ENCODE data around the gene HEATR9. TPM values are rescaled to one million over a fixed set of nuclear protein-coding genes. Genes with fewer than 3 reads are reported as not detected.

Gene HEATR9
- polyA plus RNA-seq, 4 donors: 0.01 TPM; not detected in 3

DNA sequence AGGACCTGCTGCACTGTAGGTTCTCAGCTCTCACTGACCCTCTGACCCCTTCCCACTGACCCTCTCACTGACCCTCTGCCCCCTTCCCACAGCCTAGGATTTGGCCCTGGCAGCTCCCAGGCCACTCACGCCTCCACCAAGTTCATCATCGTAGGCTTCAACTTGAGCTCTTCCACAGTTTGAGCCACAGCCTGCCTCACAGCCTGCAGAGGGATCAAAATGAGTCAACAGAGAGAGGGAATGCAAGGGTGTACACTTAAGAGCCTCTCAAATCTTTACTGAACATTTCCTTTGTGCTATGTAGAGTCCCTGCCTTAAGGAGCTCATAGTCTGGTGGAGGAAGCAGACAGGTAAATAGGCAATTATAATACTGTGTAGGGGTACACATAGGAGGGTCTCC lies 12.1 kb downstream of the HEATR9 start:
- no peak overlapping the region for H3K27ac ChIP-seq (ENCODE audit: low read depth in 1 of 3, low read length in 2 of 3)
- no peaks in the 10 kb centered on the region for H3K27me3 ChIP-seq (ENCODE audit: control insufficient read depth in 3 of 3, insufficient read depth in 3 of 3, low read length in 3 of 3)
- H3K4me3 ChIP-seq (ENCODE audit: low read depth in 1 of 3, low read length in 3 of 3): no peak overlapping the region
- DNase-seq: no peak
- H3K36me3 ChIP-seq (ENCODE audit: control insufficient read depth in 3 of 3, insufficient read depth in 2 of 3, low read depth in 1 of 3, low read length in 3 of 3): peaks cover 0 to 5% (median 0%) of the 10 kb centered on the region in 3 donors
- FAIRE-seq: no peak
- 86 to 98% (median 92%) methylated on average over 2 of the region's 2 CpGs for WGBS, 3 donors
- no peaks in the 10 kb centered on the region for H3K9me3 ChIP-seq (ENCODE audit: control insufficient read depth in 2 of 2, insufficient read depth in 1 of 2, low read depth in 1 of 2, low read length in 1 of 2)
- H3K4me1 ChIP-seq (ENCODE audit: control insufficient read depth in 3 of 3, insufficient read depth in 2 of 3, low read depth in 1 of 3, low read length in 2 of 3): no peaks in the 10 kb centered on the region

DNA sequence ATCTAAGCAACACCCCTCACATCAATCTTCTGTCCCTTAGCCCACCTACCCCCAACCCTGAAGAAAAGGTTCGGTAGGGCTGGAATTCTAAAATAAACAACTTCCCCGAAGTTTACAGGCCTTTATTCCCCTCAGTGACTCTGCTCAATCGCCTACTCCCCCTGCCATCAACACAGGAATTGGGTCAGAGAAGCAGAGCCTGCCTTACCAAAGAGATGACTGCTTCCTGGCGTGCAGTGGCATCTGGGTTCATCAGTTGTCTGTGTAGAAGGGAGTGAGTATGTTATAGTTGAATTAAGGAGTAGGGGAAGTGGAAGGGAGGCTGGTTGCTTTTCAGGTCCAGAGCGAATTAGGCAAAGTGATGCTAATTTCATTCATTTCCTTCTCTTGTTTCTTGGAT lies 12.7 kb downstream of the HEATR9 start:
- Histone ChIP-seq H3K9me3 (ENCODE audit: control insufficient read depth in 2 of 2, insufficient read depth in 1 of 2, low read depth in 1 of 2, low read length in 1 of 2) (no peaks in the 10 kb centered on the region), H3K27ac (ENCODE audit: low read depth in 1 of 3, low read length in 2 of 3) (no peak overlapping the region), H3K4me3 (ENCODE audit: low read depth in 1 of 3, low read length in 3 of 3) (no peak overlapping the region), H3K4me1 (ENCODE audit: control insufficient read depth in 3 of 3, insufficient read depth in 2 of 3, low read depth in 1 of 3, low read length in 2 of 3) (no peaks in the 10 kb centered on the region), H3K36me3 (ENCODE audit: control insufficient read depth in 3 of 3, insufficient read depth in 2 of 3, low read depth in 1 of 3, low read length in 3 of 3) (peaks cover 0 to 5% (median 0%) of the 10 kb centered on the region in 3 donors), H3K27me3 (ENCODE audit: control insufficient read depth in 3 of 3, insufficient read depth in 3 of 3, low read length in 3 of 3) (no peaks in the 10 kb centered on the region)
- WGBS, 3 donors: 71 to 78% (median 72%) methylated on average over 5 of the region's 5 CpGs
- DNase-seq: no peak
- no peak for FAIRE-seq

DNA sequence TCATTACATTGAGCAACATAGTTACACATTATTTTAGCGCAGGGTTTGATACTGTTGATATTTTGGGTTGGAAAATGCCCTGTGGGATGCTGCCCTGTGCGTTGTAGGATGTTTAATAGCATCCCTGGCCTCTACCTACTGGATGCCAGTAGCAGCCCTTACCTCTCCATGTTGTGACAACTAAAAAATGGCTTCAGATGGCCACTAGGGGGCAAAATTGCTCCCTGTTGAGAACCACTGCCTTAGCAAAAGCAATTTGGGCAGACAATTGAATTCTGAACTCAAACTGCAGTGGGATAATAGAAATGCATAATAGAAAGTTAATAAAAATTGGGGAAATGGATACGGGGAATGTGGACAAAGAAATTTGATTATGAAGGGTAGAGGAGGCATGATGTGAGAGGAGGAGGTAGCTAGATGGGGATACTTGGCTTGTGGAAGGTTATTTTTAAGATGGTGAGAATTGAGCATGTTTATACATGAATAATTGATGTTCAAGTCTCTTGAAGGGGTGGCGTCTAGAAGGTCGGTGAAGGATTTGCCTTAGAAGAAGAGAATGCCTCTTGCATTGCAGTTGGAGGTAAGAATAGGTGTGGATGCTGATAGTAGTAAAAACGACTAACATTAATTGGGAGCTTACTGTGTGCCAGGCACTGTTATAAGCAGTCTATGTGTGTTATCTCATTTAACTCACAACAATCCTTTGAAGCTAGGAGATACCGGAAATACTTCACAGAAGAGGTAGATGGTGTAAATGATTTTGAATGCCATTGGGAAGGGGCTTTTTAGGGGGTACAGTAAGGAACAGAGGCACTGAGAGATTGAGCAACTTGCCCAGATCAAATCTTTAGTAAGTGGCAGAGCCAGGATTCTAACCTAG lies 19.0 kb downstream of the HEATR9 start:
- peaks cover 2 to 18% (median 10%) of the 10 kb centered on the region in 3 donors for H3K36me3 ChIP-seq (ENCODE audit: control insufficient read depth in 3 of 3, insufficient read depth in 2 of 3, low read depth in 1 of 3, low read length in 3 of 3)
- FAIRE-seq: no peak

DNA sequence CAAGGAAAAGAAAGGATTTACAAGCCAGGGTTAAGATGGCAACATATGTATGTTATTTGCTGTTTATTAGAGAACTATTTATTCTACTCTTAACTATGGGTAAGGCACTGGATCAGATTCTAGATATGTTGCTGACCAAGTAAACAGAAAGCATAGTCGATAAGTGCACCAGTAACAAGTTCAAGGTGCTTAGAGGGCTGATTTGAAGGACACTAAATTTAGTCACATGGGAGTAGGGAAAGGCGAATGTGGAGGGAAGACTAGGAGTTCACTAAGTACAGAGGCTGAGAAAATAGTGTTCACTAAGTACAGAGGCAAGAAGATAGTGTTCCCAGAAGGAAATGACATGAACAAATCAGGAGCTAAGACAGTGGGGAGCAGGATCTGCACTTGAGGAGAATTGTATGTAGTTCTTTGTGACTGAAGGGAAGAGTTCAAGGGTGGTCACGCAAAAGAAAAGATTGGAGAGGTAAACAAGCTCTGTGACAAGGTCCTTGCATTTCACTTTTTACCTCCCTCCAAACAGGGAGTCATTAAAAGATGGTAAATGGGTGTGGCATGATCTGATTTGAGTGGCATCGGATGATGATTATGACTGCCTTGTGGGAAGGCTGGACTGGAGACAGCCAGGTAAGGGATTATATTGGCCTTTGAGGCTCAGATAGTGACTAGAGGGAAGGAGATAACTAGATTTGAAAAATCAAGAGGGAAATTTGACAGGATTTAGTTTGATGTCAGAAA lies 20.9 kb downstream of the HEATR9 start:
- peak overlapping the region in 1 of 3 donors; percentile 24 for H3K27ac ChIP-seq (ENCODE audit: low read depth in 1 of 3, low read length in 2 of 3)
- peaks cover 3 to 33% (median 21%) of the 10 kb centered on the region in 3 donors for H3K36me3 ChIP-seq (ENCODE audit: control insufficient read depth in 3 of 3, insufficient read depth in 2 of 3, low read depth in 1 of 3, low read length in 3 of 3)
- peak; percentile 5 to 42 for DNase-seq
- peaks cover 0 to 10% (median 0%) of the 10 kb centered on the region in 3 donors for H3K4me1 ChIP-seq (ENCODE audit: control insufficient read depth in 3 of 3, insufficient read depth in 2 of 3, low read depth in 1 of 3, low read length in 2 of 3)
- no peak for FAIRE-seq
- no peaks in the 10 kb centered on the region for H3K27me3 ChIP-seq (ENCODE audit: control insufficient read depth in 3 of 3, insufficient read depth in 3 of 3, low read length in 3 of 3)
- WGBS, 3 donors: 38 to 72% (median 58%) methylated on average over 4 of the region's 4 CpGs
- no peaks in the 10 kb centered on the region for H3K9me3 ChIP-seq (ENCODE audit: control insufficient read depth in 2 of 2, insufficient read depth in 1 of 2, low read depth in 1 of 2, low read length in 1 of 2)
- no peak overlapping the region for H3K4me3 ChIP-seq (ENCODE audit: low read depth in 1 of 3, low read length in 3 of 3)

More for the DNA sequence above, 19.0 kb downstream of the HEATR9 start:
- 64 to 69% (median 67%) methylated on average over 7 of the region's 7 CpGs for WGBS, 3 donors
- H3K9me3 ChIP-seq (ENCODE audit: control insufficient read depth in 2 of 2, insufficient read depth in 1 of 2, low read depth in 1 of 2, low read length in 1 of 2): no peaks in the 10 kb centered on the region
- peaks cover 0 to 10% (median 0%) of the 10 kb centered on the region in 3 donors for H3K4me1 ChIP-seq (ENCODE audit: control insufficient read depth in 3 of 3, insufficient read depth in 2 of 3, low read depth in 1 of 3, low read length in 2 of 3)
- no peak overlapping the region for H3K4me3 ChIP-seq (ENCODE audit: low read depth in 1 of 3, low read length in 3 of 3)
- H3K27ac ChIP-seq (ENCODE audit: low read depth in 1 of 3, low read length in 2 of 3): no peak overlapping the region
- H3K27me3 ChIP-seq (ENCODE audit: control insufficient read depth in 3 of 3, insufficient read depth in 3 of 3, low read length in 3 of 3): no peaks in the 10 kb centered on the region
- peak; percentile 77 to 78 for DNase-seq

DNA sequence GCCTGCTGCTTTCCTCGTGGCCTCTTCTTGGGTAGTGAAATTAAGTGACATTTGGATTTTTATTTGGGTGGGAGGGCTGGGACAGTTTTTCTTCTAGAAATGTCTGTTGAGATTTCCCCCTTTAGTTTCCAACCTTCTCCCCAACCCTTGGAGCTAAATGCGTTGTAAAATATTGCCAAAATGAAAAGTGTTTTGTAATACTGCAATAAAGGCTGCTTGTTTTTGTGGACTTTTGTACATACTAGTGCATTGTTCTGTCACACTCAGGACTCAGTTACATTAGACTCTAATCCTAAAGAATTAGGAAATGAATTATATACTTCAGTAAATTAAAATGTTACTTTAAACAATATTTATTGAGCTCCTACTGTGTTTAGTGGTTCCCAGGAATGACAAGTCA lies 21.7 kb downstream of the HEATR9 start:
- peaks cover 0 to 10% (median 0%) of the 10 kb centered on the region in 3 donors for H3K4me1 ChIP-seq (ENCODE audit: control insufficient read depth in 3 of 3, insufficient read depth in 2 of 3, low read depth in 1 of 3, low read length in 2 of 3)
- H3K36me3 ChIP-seq (ENCODE audit: control insufficient read depth in 3 of 3, insufficient read depth in 2 of 3, low read depth in 1 of 3, low read length in 3 of 3): peaks cover 3 to 40% (median 24%) of the 10 kb centered on the region in 3 donors
- WGBS, 3 donors: 30 to 53% (median 33%) methylated on average over 2 of the region's 2 CpGs
- H3K4me3 ChIP-seq (ENCODE audit: low read depth in 1 of 3, low read length in 3 of 3): no peak overlapping the region
- no peaks in the 10 kb centered on the region for H3K9me3 ChIP-seq (ENCODE audit: control insufficient read depth in 2 of 2, insufficient read depth in 1 of 2, low read depth in 1 of 2, low read length in 1 of 2)
- H3K27me3 ChIP-seq (ENCODE audit: control insufficient read depth in 3 of 3, insufficient read depth in 3 of 3, low read length in 3 of 3): no peaks in the 10 kb centered on the region
- DNase-seq (no peak), FAIRE-seq (no peak)
- H3K27ac ChIP-seq (ENCODE audit: low read depth in 1 of 3, low read length in 2 of 3): peak overlapping the region in 1 of 3 donors; percentile 24

DNA sequence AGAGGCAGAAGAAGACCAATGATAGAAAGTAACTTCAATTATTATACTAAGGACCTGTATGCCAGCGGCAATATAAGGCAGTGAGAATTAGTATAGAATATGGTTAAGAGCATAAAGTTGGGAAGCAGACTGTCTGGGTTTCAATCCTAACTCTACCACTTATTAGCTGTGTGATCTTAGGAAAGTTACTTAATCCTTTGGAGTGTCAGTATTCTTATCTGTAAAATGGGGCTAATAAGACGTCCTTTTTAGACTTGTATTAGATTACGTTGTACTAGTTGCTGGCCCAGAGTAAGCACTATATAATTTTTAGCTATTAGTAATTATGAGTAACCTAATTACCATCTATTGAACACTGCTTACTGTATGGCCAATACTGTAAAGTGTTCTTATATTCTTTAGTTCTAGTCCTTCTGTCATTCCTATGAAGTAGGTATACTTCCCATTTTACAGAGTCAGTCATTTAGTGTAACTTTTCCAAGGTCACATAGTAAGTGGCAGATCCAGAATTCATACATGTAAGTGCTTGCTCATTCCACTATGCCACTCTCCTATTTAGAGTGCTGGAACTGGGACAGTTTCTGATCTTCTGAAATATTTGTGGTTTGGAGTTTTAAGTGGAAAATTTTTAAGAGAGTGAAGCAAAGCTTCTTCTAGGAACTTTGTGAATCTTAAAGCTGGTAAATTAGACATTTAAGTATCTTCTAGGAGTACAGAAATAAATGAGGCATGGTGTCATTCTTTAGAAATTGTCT lies 22.5 kb downstream of the HEATR9 start:
- Histone ChIP-seq H3K27ac (ENCODE audit: low read depth in 1 of 3, low read length in 2 of 3) (no peak overlapping the region), H3K4me3 (ENCODE audit: low read depth in 1 of 3, low read length in 3 of 3) (no peak overlapping the region), H3K27me3 (ENCODE audit: control insufficient read depth in 3 of 3, insufficient read depth in 3 of 3, low read length in 3 of 3) (no peaks in the 10 kb centered on the region), H3K36me3 (ENCODE audit: control insufficient read depth in 3 of 3, insufficient read depth in 2 of 3, low read depth in 1 of 3, low read length in 3 of 3) (peaks cover 5 to 47% (median 25%) of the 10 kb centered on the region in 3 donors), H3K4me1 (ENCODE audit: control insufficient read depth in 3 of 3, insufficient read depth in 2 of 3, low read depth in 1 of 3, low read length in 2 of 3) (peaks cover 0 to 10% (median 0%) of the 10 kb centered on the region in 3 donors), H3K9me3 (ENCODE audit: control insufficient read depth in 2 of 2, insufficient read depth in 1 of 2, low read depth in 1 of 2, low read length in 1 of 2) (no peaks in the 10 kb centered on the region)
- 82 to 88% (median 87%) methylated on average over 3 of the region's 3 CpGs for WGBS, 3 donors
- DNase-seq: no peak
- no peak for FAIRE-seq

DNA sequence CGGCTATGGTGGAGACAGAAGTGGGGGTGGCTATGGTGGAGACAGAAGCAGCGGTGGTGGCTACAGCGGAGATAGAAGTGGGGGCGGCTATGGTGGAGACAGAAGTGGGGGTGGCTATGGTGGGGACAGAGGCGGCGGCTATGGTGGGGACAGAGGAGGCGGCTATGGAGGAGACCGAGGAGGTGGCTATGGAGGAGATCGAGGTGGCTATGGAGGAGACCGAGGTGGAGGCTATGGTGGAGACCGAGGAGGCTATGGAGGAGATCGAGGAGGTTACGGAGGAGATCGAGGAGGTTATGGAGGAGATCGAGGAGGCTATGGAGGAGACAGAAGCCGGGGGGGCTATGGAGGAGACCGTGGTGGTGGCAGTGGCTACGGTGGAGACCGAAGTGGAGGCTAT lies 24.1 kb downstream of the HEATR9 start:
- Histone ChIP-seq H3K36me3 (ENCODE audit: control insufficient read depth in 3 of 3, insufficient read depth in 2 of 3, low read depth in 1 of 3, low read length in 3 of 3) (peaks cover 7 to 49% (median 25%) of the 10 kb centered on the region in 3 donors), H3K27ac (ENCODE audit: low read depth in 1 of 3, low read length in 2 of 3) (no peak overlapping the region), H3K9me3 (ENCODE audit: control insufficient read depth in 2 of 2, insufficient read depth in 1 of 2, low read depth in 1 of 2, low read length in 1 of 2) (no peaks in the 10 kb centered on the region), H3K4me3 (ENCODE audit: low read depth in 1 of 3, low read length in 3 of 3) (no peak overlapping the region), H3K4me1 (ENCODE audit: control insufficient read depth in 3 of 3, insufficient read depth in 2 of 3, low read depth in 1 of 3, low read length in 2 of 3) (peaks cover 0 to 10% (median 0%) of the 10 kb centered on the region in 3 donors), H3K27me3 (ENCODE audit: control insufficient read depth in 3 of 3, insufficient read depth in 3 of 3, low read length in 3 of 3) (no peaks in the 10 kb centered on the region)
- WGBS, 3 donors: 97 to 98% (median 98%) methylated on average over 19 of the region's 19 CpGs
- FAIRE-seq (no peak), DNase-seq (no peak)

DNA sequence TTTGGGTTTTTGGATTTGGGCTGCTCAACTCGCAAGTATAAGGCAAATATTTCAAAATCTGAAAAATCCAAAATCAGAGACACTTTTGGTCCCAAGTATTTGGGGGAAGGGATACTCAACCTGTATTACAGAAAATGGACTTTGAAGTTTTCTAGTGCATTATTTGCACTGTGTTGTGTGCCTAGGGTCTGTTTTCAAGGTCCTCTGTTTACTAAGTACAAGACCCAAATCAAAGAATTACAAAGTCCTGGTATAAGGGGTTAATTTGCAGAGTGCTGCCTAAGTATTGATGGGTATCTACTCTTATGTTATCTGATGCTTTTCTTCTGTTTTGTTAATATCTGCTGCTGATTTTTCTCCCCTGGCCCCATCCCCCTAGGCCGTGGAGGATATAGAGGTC lies 25.0 kb downstream of the HEATR9 start:
- Histone ChIP-seq H3K4me1 (ENCODE audit: control insufficient read depth in 3 of 3, insufficient read depth in 2 of 3, low read depth in 1 of 3, low read length in 2 of 3) (peaks cover 0 to 8% (median 0%) of the 10 kb centered on the region in 3 donors), H3K27ac (ENCODE audit: low read depth in 1 of 3, low read length in 2 of 3) (no peak overlapping the region), H3K36me3 (ENCODE audit: control insufficient read depth in 3 of 3, insufficient read depth in 2 of 3, low read depth in 1 of 3, low read length in 3 of 3) (peaks cover 10 to 52% (median 27%) of the 10 kb centered on the region in 3 donors), H3K27me3 (ENCODE audit: control insufficient read depth in 3 of 3, insufficient read depth in 3 of 3, low read length in 3 of 3) (no peaks in the 10 kb centered on the region), H3K9me3 (ENCODE audit: control insufficient read depth in 2 of 2, insufficient read depth in 1 of 2, low read depth in 1 of 2, low read length in 1 of 2) (no peaks in the 10 kb centered on the region), H3K4me3 (ENCODE audit: low read depth in 1 of 3, low read length in 3 of 3) (no peak overlapping the region)
- 94 to 100% (median 97%) methylated on average over 2 of the region's 2 CpGs for WGBS, 3 donors
- DNase-seq (no peak), FAIRE-seq (no peak)

Data from small intestine (tissue), 7 donors.